GM23338 (cell line): ENCODE data around the gene ARRDC2. TPM values are rescaled to one million over a fixed set of nuclear protein-coding genes. Genes with fewer than 3 reads are reported as not detected.

Source experiments
- ATAC-seq: fragments of 200-7000 bp; cut with Tn5 transposase; 3 replicates; pipeline ENCODE4 v1.9.1; 2020
- DNase-seq: peaks from one replicate; pipeline ENCODE4 v3.0.0-alpha.2; 2015; ENCODE audit warnings: low spot score
- H2AFZ ChIP-seq: fragments of 200-600 bp; sonication (generic); 2 replicates; pipeline ENCODE4 v1.8.0; 2016; ENCODE audit warnings: antibody characterized with exemption, mild to moderate bottlenecking, moderate library complexity
- H3F3A ChIP-seq: fragments of 200-600 bp; sonication (generic); replicated peaks from 2 replicates; pipeline ENCODE4 v1.8.0; 2017; ENCODE audit warnings: antibody characterized with exemption, mixed run types, low read depth
- H3K27ac ChIP-seq: fragments of 200-600 bp; sonication (generic); 2 replicates; pipeline ENCODE4 v1.6.1; 2016; ENCODE audit warnings: low read depth
- H3K27me3 ChIP-seq: fragments of 200-600 bp; sonication (generic); 2 replicates; pipeline ENCODE4 v1.8.0; 2016; ENCODE audit warnings: mild to moderate bottlenecking, mixed run types, moderate library complexity; ENCODE audit not compliant: insufficient read depth
- H3K36me3 ChIP-seq: fragments of 200-600 bp; sonication (generic); 2 replicates; pipeline ENCODE4 v1.8.0; 2016; ENCODE audit warnings: mild to moderate bottlenecking; ENCODE audit not compliant: insufficient read depth
- H3K4me1 ChIP-seq: fragments of 200-600 bp; sonication (generic); 2 replicates; pipeline ENCODE4 v1.8.0; 2016; ENCODE audit warnings: mild to moderate bottlenecking, moderate library complexity; ENCODE audit not compliant: insufficient read depth
- H3K4me2 ChIP-seq: fragments of 200-600 bp; sonication (generic); 2 replicates; pipeline ENCODE4 v1.7.1; 2017; ENCODE audit warnings: mixed run types
- H3K4me3 ChIP-seq: fragments of 200-600 bp; sonication (generic); 2 replicates; pipeline ENCODE4 v1.6.1; 2016; ENCODE audit warnings: mixed run types
- H3K79me2 ChIP-seq: fragments of 200-600 bp; sonication (generic); replicated peaks from 2 replicates; pipeline ENCODE4 v1.8.0; 2017; ENCODE audit warnings: mild to moderate bottlenecking; ENCODE audit not compliant: insufficient read depth
- H3K9me2 ChIP-seq: fragments of 200-600 bp; sonication (generic); 2 replicates; pipeline ENCODE4 v1.8.0; 2017; ENCODE audit not compliant: insufficient read depth
- H4K20me1 ChIP-seq: fragments of 200-600 bp; sonication (generic); replicated peaks from 2 replicates; pipeline ENCODE4 v1.8.0; 2017; ENCODE audit warnings: mild to moderate bottlenecking; ENCODE audit not compliant: insufficient read depth
- H3K27ac Mint-ChIP-seq: 2 replicates; pipeline ENCODE4 v1.8.0; 2020; ENCODE audit warnings: inconsistent platforms, mild to moderate bottlenecking, moderate library complexity, mixed read lengths
- H3K27me3 Mint-ChIP-seq: 3 replicates; pipeline ENCODE4 v1.8.0; 2022; ENCODE audit warnings: low read depth, mild to moderate bottlenecking, moderate library complexity, mixed read lengths, inconsistent platforms; ENCODE audit not compliant: insufficient read depth, poor library complexity
- H3K36me3 Mint-ChIP-seq: 3 replicates; pipeline ENCODE4 v1.8.0; 2021; ENCODE audit warnings: low read depth, mild to moderate bottlenecking, inconsistent platforms, moderate library complexity, mixed read lengths
- H3K4me1 Mint-ChIP-seq: 3 replicates; pipeline ENCODE4 v1.8.0; 2020; ENCODE audit warnings: mild to moderate bottlenecking, inconsistent platforms, mixed read lengths
- H3K4me3 Mint-ChIP-seq: 3 replicates; pipeline ENCODE4 v1.8.0; 2021; ENCODE audit warnings: moderate library complexity, mild to moderate bottlenecking, inconsistent platforms, mixed read lengths
- H3K9me3 Mint-ChIP-seq: 3 replicates; pipeline ENCODE4 v1.8.0; 2020; ENCODE audit warnings: moderate library complexity, mild to moderate bottlenecking, inconsistent platforms, mixed read lengths
- EZH2phosphoT487 ChIP-seq: fragments of 200-600 bp; sonication (generic); IDR thresholded peaks from one replicate; pipeline ENCODE4 v1.8.1; 2018; ENCODE audit warnings: antibody characterized with exemption; ENCODE audit not compliant: unreplicated experiment
- NANOG ChIP-seq: IDR thresholded peaks from 2 replicates; pipeline ENCODE4 v1.6.1; 2016; ENCODE audit warnings: antibody characterized with exemption, borderline replicate concordance
- STAT1 ChIP-seq: IDR thresholded peaks from one replicate; pipeline ENCODE4 v1.6.1; 2016; ENCODE audit warnings: antibody characterized with exemption; ENCODE audit not compliant: unreplicated experiment
- ZNF114 ChIP-seq: fragments of 250-450 bp; sonication (Bioruptor Pico); IDR thresholded peaks from 2 replicates; pipeline ENCODE4 v1.5.0; 2020; ENCODE audit warnings: mild to moderate bottlenecking, moderate library complexity
- ZNF331 ChIP-seq: fragments of 250-450 bp; sonication (Bioruptor Pico); IDR thresholded peaks from 2 replicates; pipeline ENCODE4 v1.5.0; 2020; ENCODE audit warnings: low read depth, mild to moderate bottlenecking, moderate library complexity
- polyA plus RNA-seq: library from polyadenylated mRNA; unstranded; fragments of >200 nt; fragmentation: Nextera tagmentation; extraction: Ambion mirVana; gene quantifications from 2 replicates; pipeline ENCODE4 v1.2.1, GENCODE V29; 2016
- total RNA-seq: library from RNA; depleted of rRNA; stranded (reverse); fragments of >200 nt; shearing (Covaris generic); gene quantifications from 2 replicates; pipeline ENCODE4 v1.2.3, GENCODE V29; 2014
- TF ChIP-seq, protein P1 (sequence below): IDR thresholded peaks from one replicate; pipeline ENCODE4 v1.6.1; 2018; ENCODE audit warnings: antibody characterized with exemption; ENCODE audit not compliant: unreplicated experiment
- TF ChIP-seq, protein P2 (sequence below): fragments of 250-450 bp; sonication (Bioruptor Pico); IDR thresholded peaks from 2 replicates; pipeline ENCODE4 v1.5.0; 2020; ENCODE audit warnings: mild to moderate bottlenecking, moderate library complexity
- TF ChIP-seq, protein P3 (sequence below): IDR thresholded peaks from 2 replicates; pipeline ENCODE4 v1.6.1; 2016; ENCODE audit warnings: antibody characterized with exemption
- TF ChIP-seq, protein P4 (sequence below), 2 experiments: fragments of 200-600 bp in 1 of 2; sonication (generic) in 1 of 2; conservative IDR thresholded peaks; 2 replicates each; pipeline versions ENCODE4 v1.5.1 to v1.6.1; 2016 to 2017; ENCODE audit warnings: antibody characterized with exemption in 2 of 2, low read depth in 2 of 2, mild to moderate bottlenecking in 2 of 2, moderate library complexity in 1 of 2

The ARRDC2 gene
- total and polyA plus RNA-seq, 2 experiments from 2014 or later = 2.4 to 7.1 TPM

DNA sequence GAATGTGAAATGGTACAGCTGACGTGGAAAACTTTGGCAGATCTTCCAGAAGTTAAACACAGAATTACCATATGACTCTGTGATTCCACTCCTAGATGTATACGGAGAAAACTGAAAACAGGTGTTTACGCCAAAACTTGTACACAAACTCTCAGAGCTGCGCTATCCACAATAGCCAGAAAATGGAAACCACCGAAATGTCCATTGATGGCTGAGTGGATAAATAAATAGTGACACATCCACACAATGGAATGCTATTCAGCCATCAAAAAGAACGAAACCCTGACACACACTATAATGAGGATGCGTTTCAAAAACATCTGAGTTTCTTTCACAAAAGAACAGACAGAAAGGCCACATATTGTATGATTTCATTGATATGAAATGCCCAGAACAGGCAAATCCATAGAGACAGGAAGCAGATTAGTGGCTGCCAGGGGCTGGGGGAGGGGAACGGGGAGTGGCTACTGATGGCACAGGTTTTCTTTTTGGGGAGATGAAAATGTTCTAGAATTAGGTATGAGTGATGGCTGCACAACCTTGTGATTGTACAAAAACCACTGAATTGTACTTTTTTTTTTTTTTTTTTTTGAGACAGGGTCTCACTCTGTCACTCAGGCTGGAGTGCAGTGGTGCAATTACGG is 45.7 kb downstream of the ARRDC2 start:
- 0 out of 2 replicates have a peak, but pooled peaks cover 5% of the 10 kb centered on the region for H3F3A ChIP-seq
- ATAC-seq = no peak
- no peaks in the 10 kb centered on the region for H4K20me1 ChIP-seq
- H3K4me1 ChIP-seq = no peaks in the 10 kb centered on the region
- H3K9me2 ChIP-seq = no peaks in the 10 kb centered on the region
- Mint-ChIP-seq H3K27ac (no peak overlapping the region), H3K4me3 (no peak overlapping the region), H3K36me3 (no peaks in the 10 kb centered on the region; the same call in 2 of the 3 replicates), H3K27me3 (peaks cover 18% of the 10 kb centered on the region), H3K4me1 (no peaks in the 10 kb centered on the region), H3K9me3 (no peaks in the 10 kb centered on the region)
- H3K4me2 ChIP-seq = no peak overlapping the region
- no peak overlapping the region for H3K27ac ChIP-seq
- no peak overlapping the region for H3K4me3 ChIP-seq
- no peak for DNase-seq
- no peaks in the 10 kb centered on the region for H3K27me3 ChIP-seq
- no peaks in the 10 kb centered on the region for H3K79me2 ChIP-seq
- no peaks in the 10 kb centered on the region for H3K36me3 ChIP-seq
- no peak overlapping the region for H2AFZ ChIP-seq
- TF ChIP-seq, protein P1, sequence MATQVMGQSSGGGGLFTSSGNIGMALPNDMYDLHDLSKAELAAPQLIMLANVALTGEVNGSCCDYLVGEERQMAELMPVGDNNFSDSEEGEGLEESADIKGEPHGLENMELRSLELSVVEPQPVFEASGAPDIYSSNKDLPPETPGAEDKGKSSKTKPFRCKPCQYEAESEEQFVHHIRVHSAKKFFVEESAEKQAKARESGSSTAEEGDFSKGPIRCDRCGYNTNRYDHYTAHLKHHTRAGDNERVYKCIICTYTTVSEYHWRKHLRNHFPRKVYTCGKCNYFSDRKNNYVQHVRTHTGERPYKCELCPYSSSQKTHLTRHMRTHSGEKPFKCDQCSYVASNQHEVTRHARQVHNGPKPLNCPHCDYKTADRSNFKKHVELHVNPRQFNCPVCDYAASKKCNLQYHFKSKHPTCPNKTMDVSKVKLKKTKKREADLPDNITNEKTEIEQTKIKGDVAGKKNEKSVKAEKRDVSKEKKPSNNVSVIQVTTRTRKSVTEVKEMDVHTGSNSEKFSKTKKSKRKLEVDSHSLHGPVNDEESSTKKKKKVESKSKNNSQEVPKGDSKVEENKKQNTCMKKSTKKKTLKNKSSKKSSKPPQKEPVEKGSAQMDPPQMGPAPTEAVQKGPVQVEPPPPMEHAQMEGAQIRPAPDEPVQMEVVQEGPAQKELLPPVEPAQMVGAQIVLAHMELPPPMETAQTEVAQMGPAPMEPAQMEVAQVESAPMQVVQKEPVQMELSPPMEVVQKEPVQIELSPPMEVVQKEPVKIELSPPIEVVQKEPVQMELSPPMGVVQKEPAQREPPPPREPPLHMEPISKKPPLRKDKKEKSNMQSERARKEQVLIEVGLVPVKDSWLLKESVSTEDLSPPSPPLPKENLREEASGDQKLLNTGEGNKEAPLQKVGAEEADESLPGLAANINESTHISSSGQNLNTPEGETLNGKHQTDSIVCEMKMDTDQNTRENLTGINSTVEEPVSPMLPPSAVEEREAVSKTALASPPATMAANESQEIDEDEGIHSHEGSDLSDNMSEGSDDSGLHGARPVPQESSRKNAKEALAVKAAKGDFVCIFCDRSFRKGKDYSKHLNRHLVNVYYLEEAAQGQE = no peak
- TF ChIP-seq, protein P2, sequence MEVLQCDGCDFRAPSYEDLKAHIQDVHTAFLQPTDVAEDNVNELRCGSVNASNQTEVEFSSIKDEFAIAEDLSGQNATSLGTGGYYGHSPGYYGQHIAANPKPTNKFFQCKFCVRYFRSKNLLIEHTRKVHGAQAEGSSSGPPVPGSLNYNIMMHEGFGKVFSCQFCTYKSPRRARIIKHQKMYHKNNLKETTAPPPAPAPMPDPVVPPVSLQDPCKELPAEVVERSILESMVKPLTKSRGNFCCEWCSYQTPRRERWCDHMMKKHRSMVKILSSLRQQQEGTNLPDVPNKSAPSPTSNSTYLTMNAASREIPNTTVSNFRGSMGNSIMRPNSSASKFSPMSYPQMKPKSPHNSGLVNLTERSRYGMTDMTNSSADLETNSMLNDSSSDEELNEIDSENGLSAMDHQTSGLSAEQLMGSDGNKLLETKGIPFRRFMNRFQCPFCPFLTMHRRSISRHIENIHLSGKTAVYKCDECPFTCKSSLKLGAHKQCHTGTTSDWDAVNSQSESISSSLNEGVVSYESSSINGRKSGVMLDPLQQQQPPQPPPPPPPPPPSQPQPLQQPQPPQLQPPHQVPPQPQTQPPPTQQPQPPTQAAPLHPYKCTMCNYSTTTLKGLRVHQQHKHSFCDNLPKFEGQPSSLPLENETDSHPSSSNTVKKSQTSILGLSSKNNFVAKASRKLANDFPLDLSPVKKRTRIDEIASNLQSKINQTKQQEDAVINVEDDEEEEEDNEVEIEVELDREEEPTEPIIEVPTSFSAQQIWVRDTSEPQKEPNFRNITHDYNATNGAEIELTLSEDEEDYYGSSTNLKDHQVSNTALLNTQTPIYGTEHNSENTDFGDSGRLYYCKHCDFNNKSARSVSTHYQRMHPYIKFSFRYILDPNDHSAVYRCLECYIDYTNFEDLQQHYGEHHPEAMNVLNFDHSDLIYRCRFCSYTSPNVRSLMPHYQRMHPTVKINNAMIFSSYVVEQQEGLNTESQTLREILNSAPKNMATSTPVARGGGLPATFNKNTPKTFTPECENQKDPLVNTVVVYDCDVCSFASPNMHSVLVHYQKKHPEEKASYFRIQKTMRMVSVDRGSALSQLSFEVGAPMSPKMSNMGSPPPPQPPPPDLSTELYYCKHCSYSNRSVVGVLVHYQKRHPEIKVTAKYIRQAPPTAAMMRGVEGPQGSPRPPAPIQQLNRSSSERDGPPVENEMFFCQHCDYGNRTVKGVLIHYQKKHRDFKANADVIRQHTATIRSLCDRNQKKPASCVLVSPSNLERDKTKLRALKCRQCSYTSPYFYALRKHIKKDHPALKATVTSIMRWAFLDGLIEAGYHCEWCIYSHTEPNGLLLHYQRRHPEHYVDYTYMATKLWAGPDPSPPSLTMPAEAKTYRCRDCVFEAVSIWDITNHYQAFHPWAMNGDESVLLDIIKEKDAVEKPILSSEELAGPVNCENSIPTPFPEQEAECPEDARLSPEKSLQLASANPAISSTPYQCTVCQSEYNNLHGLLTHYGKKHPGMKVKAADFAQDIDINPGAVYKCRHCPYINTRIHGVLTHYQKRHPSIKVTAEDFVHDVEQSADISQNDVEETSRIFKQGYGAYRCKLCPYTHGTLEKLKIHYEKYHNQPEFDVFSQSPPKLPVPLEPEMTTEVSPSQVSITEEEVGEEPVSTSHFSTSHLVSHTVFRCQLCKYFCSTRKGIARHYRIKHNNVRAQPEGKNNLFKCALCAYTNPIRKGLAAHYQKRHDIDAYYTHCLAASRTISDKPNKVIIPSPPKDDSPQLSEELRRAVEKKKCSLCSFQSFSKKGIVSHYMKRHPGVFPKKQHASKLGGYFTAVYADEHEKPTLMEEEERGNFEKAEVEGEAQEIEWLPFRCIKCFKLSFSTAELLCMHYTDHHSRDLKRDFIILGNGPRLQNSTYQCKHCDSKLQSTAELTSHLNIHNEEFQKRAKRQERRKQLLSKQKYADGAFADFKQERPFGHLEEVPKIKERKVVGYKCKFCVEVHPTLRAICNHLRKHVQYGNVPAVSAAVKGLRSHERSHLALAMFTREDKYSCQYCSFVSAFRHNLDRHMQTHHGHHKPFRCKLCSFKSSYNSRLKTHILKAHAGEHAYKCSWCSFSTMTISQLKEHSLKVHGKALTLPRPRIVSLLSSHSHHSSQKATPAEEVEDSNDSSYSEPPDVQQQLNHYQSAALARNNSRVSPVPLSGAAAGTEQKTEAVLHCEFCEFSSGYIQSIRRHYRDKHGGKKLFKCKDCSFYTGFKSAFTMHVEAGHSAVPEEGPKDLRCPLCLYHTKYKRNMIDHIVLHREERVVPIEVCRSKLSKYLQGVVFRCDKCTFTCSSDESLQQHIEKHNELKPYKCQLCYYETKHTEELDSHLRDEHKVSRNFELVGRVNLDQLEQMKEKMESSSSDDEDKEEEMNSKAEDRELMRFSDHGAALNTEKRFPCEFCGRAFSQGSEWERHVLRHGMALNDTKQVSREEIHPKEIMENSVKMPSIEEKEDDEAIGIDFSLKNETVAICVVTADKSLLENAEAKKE (CRISPR knock-in tag) = no peak
- TF ChIP-seq NANOG (no peak), STAT1 (no peak), ZNF331 (CRISPR knock-in tag) (no peak), EZH2phosphoT487 (no peak), ZNF114 (CRISPR knock-in tag) (no peak)
- TF ChIP-seq, protein P3, sequence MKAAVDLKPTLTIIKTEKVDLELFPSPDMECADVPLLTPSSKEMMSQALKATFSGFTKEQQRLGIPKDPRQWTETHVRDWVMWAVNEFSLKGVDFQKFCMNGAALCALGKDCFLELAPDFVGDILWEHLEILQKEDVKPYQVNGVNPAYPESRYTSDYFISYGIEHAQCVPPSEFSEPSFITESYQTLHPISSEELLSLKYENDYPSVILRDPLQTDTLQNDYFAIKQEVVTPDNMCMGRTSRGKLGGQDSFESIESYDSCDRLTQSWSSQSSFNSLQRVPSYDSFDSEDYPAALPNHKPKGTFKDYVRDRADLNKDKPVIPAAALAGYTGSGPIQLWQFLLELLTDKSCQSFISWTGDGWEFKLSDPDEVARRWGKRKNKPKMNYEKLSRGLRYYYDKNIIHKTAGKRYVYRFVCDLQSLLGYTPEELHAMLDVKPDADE = no peak
- TF ChIP-seq, protein P4, sequence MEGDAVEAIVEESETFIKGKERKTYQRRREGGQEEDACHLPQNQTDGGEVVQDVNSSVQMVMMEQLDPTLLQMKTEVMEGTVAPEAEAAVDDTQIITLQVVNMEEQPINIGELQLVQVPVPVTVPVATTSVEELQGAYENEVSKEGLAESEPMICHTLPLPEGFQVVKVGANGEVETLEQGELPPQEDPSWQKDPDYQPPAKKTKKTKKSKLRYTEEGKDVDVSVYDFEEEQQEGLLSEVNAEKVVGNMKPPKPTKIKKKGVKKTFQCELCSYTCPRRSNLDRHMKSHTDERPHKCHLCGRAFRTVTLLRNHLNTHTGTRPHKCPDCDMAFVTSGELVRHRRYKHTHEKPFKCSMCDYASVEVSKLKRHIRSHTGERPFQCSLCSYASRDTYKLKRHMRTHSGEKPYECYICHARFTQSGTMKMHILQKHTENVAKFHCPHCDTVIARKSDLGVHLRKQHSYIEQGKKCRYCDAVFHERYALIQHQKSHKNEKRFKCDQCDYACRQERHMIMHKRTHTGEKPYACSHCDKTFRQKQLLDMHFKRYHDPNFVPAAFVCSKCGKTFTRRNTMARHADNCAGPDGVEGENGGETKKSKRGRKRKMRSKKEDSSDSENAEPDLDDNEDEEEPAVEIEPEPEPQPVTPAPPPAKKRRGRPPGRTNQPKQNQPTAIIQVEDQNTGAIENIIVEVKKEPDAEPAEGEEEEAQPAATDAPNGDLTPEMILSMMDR (conservative IDR thresholded peaks at IDR 0.05; ENCODE audit: low read depth in 2 of 2) = no peak
